MM.1S (cell line): Measurements from ENCODE around the gene TMEM97.
"Not testable (repeated sequence)": the region's sequence is repeated elsewhere in the genome, so short reads cannot be mapped to it uniquely, and the experiment has no call there.

Experiments used
- DNase-seq: peaks from one replicate; pipeline ENCODE4 v3.0.0-alpha.2; 2015
- H2AFZ ChIP-seq: fragments of 300-600 bp; sonication (generic); 2 replicates; pipeline ENCODE4 v1.6.0; 2016; ENCODE audit warnings: antibody characterized with exemption, low read length
- H3F3A ChIP-seq: fragments of 300-600 bp; sonication (generic); 2 replicates; pipeline ENCODE4 v1.6.1; 2016; ENCODE audit warnings: mild to moderate bottlenecking, antibody characterized with exemption, low read length, moderate library complexity, mixed read lengths; ENCODE audit not compliant: insufficient read depth
- H3K27ac ChIP-seq: fragments of 300-600 bp; sonication (generic); 2 replicates; pipeline ENCODE4 v1.5.1; 2016; ENCODE audit warnings: mild to moderate bottlenecking, low read length
- H3K27me3 ChIP-seq: fragments of 300-600 bp; sonication (generic); replicated peaks from 2 replicates; pipeline ENCODE4 v1.6.0; 2016; ENCODE audit warnings: low read length; ENCODE audit not compliant: insufficient read depth
- H3K36me3 ChIP-seq: fragments of 300-600 bp; sonication (generic); replicated peaks from 2 replicates; pipeline ENCODE4 v1.6.1; 2016; ENCODE audit warnings: mild to moderate bottlenecking, low read length, mixed read lengths; ENCODE audit not compliant: insufficient read depth
- H3K4me1 ChIP-seq: fragments of 300-600 bp; sonication (generic); 2 replicates; pipeline ENCODE4 v1.6.1; 2016; ENCODE audit warnings: low read length, mixed read lengths
- H3K4me2 ChIP-seq: fragments of 300-600 bp; sonication (generic); 2 replicates; pipeline ENCODE4 v1.6.0; 2016; ENCODE audit warnings: low read depth, low read length
- H3K4me3 ChIP-seq: fragments of 300-600 bp; sonication (generic); 2 replicates; pipeline ENCODE4 v1.5.1; 2016; ENCODE audit warnings: low read length, mixed read lengths
- H3K79me2 ChIP-seq: fragments of 300-600 bp; sonication (generic); 2 replicates; pipeline ENCODE4 v1.6.1; 2016; ENCODE audit warnings: mixed run types, low read length, mixed read lengths
- H3K9ac ChIP-seq: fragments of 300-600 bp; sonication (generic); 2 replicates; pipeline ENCODE4 v1.6.1; 2016; ENCODE audit warnings: low read length, mixed read lengths
- H3K9me2 ChIP-seq: fragments of 300-600 bp; sonication (generic); replicated peaks from 2 replicates; pipeline ENCODE4 v1.6.1; 2016; ENCODE audit warnings: mild to moderate bottlenecking, low read length, mixed read lengths; ENCODE audit not compliant: insufficient read depth
- H3K9me3 ChIP-seq: fragments of 300-600 bp; sonication (generic); replicated peaks from 2 replicates; pipeline ENCODE4 v1.6.1; 2016; ENCODE audit warnings: mild to moderate bottlenecking, low read length, mixed read lengths; ENCODE audit not compliant: insufficient read depth
- H4K20me1 ChIP-seq: fragments of 300-600 bp; sonication (generic); 2 replicates; pipeline ENCODE4 v1.6.1; 2016; ENCODE audit warnings: mild to moderate bottlenecking, low read length, moderate library complexity, mixed read lengths; ENCODE audit not compliant: insufficient read depth
- CTCF ChIP-seq: fragments of 300-600 bp; sonication (generic); IDR thresholded peaks from 2 replicates; pipeline ENCODE4 v1.5.1; 2016; ENCODE audit warnings: antibody characterized with exemption, low read length, mixed read lengths
- EZH2 ChIP-seq: fragments of 300-600 bp; sonication (generic); optimal IDR thresholded peaks from 2 replicates; pipeline ENCODE3; 2017; ENCODE audit warnings: low read depth, mild to moderate bottlenecking, antibody characterized with exemption, low read length, mixed read lengths
- EZH2phosphoT487 ChIP-seq: fragments of 300-600 bp; sonication (generic); IDR thresholded peaks from 2 replicates; pipeline ENCODE4 v1.6.1; 2018; ENCODE audit warnings: antibody characterized with exemption, low read length

Gene TMEM97

GRCh38 chr17:28271431-28271830, 47.6 kb upstream of the TMEM97 start:
- Histone ChIP-seq H3K9me2 (no peaks in the 10 kb centered on the region), H3K27ac (no peak overlapping the region), H3F3A (no peaks in the 10 kb centered on the region), H3K4me1 (no peaks in the 10 kb centered on the region), H3K4me2 (no peak overlapping the region), H3K27me3 (peaks cover 55% of the 10 kb centered on the region), H3K9me3 (no peaks in the 10 kb centered on the region), H4K20me1 (no peaks in the 10 kb centered on the region), H3K79me2 (no peaks in the 10 kb centered on the region), H3K36me3 (no peaks in the 10 kb centered on the region), H3K4me3 (no peak overlapping the region), H3K9ac (no peak overlapping the region), H2AFZ (no peak overlapping the region)
- no peak for TF ChIP-seq CTCF
- no peak for TF ChIP-seq EZH2phosphoT487
- no peak for TF ChIP-seq EZH2
- no peak for DNase-seq

GRCh38 chr17:28272166-28272565, 46.8 kb upstream of the TMEM97 start:
- H3K4me2 ChIP-seq, result no peak overlapping the region
- H3K79me2 ChIP-seq, result no peaks in the 10 kb centered on the region
- no peaks in the 10 kb centered on the region for H3K4me1 ChIP-seq
- H3F3A ChIP-seq, result no peaks in the 10 kb centered on the region
- H3K9me2 ChIP-seq, result no peaks in the 10 kb centered on the region
- TF ChIP-seq EZH2 (no peak), CTCF (no peak), EZH2phosphoT487 (no peak)
- no peaks in the 10 kb centered on the region for H3K9me3 ChIP-seq
- H2AFZ ChIP-seq, result no peak overlapping the region
- no peak overlapping the region for H3K9ac ChIP-seq
- H3K36me3 ChIP-seq, result no peaks in the 10 kb centered on the region
- H3K4me3 ChIP-seq, result no peak overlapping the region
- H3K27ac ChIP-seq, result no peak overlapping the region
- peaks cover 62% of the 10 kb centered on the region for H3K27me3 ChIP-seq
- H4K20me1 ChIP-seq, result no peaks in the 10 kb centered on the region
- DNase-seq, result no peak

- H3K79me2 ChIP-seq, H3K9ac ChIP-seq, H3K27ac ChIP-seq, H3K36me3 ChIP-seq, H3K4me1 ChIP-seq, H3K9me3 ChIP-seq, H2AFZ ChIP-seq, DNase-seq, H3K4me2 ChIP-seq, H3F3A ChIP-seq, H3K4me3 ChIP-seq, H4K20me1 ChIP-seq, H3K9me2 ChIP-seq: not testable (repeated sequence)
- H3K27me3 ChIP-seq, result peaks cover 68% of the 10 kb centered on the region
Observed at GRCh38 chr17:28273341-28273740, 45.7 kb upstream of the TMEM97 start.

GRCh38 chr17:28274591-28275265, 44.3 kb upstream of the TMEM97 start:
- H3F3A ChIP-seq, result peaks cover 5% of the 10 kb centered on the region; the same call in 1 of the 2 replicates
- no peaks in the 10 kb centered on the region for H4K20me1 ChIP-seq
- no peak overlapping the region for H3K27ac ChIP-seq
- H3K27me3 ChIP-seq, result peaks cover 69% of the 10 kb centered on the region
- no peak overlapping the region for H3K4me2 ChIP-seq
- H3K4me1 ChIP-seq, result no peaks in the 10 kb centered on the region
- no peaks in the 10 kb centered on the region for H3K9me2 ChIP-seq
- no peak for DNase-seq
- no peak for TF ChIP-seq EZH2phosphoT487
- TF ChIP-seq CTCF, result no peak
- no peak for TF ChIP-seq EZH2
- H3K9me3 ChIP-seq, result no peaks in the 10 kb centered on the region
- H3K9ac ChIP-seq, result no peak overlapping the region
- no peak overlapping the region for H2AFZ ChIP-seq
- no peaks in the 10 kb centered on the region for H3K36me3 ChIP-seq
- no peak overlapping the region for H3K4me3 ChIP-seq
- H3K79me2 ChIP-seq, result no peaks in the 10 kb centered on the region
